ENCODE data around the gene PSMC5. TPM values are rescaled to one million over a fixed set of nuclear protein-coding genes. Genes with fewer than 3 reads are reported as not detected.

Gene PSMC5
- total RNA-seq, 1 experiment from 2014 or later, result 152 TPM

- TF ChIP-seq, protein P1, sequence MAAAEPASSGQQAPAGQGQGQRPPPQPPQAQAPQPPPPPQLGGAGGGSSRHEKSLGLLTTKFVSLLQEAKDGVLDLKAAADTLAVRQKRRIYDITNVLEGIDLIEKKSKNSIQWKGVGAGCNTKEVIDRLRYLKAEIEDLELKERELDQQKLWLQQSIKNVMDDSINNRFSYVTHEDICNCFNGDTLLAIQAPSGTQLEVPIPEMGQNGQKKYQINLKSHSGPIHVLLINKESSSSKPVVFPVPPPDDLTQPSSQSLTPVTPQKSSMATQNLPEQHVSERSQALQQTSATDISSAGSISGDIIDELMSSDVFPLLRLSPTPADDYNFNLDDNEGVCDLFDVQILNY (CRISPR knock-in tag; IDR thresholded peaks at IDR 0.05), result no peak
- no peak for TF ChIP-seq ZNF263 (CRISPR knock-in tag; IDR thresholded peaks at IDR 0.05; ENCODE audit: low read depth)
- no peak for TF ChIP-seq ZMAT4 (CRISPR knock-in tag; IDR thresholded peaks at IDR 0.05)
Measured at GRCh38 chr17:63828936-63829335, 1.7 kb downstream of the PSMC5 start (continued).

GRCh38 chr17:63830278-63830677, 3.0 kb downstream of the PSMC5 start:
- CTCF ChIA-PET, result interaction anchor here (4.4 kb wide), 1 partner anchor 9 kb away, joined by 16 read pairs; no protein-coding TSS in a partner anchor
- H3K4me3 Mint-ChIP-seq, result no peak overlapping the region
- no peak for ATAC-seq
- H3K27me3 Mint-ChIP-seq (ENCODE audit: low read depth), result no peaks in the 10 kb centered on the region
- DNase-seq (ENCODE audit: low spot score), result no peak
- no peak overlapping the region for H3K27ac Mint-ChIP-seq
- H3K4me1 Mint-ChIP-seq, result peaks cover 21% of the 10 kb centered on the region
- POLR2A ChIA-PET, result no interaction called here
- H3K36me3 Mint-ChIP-seq, result peaks cover 70% of the 10 kb centered on the region
- no peaks in the 10 kb centered on the region for H3K9me3 Mint-ChIP-seq
- TF ChIP-seq GABPB1 (CRISPR knock-in tag; IDR thresholded peaks at IDR 0.05), result no peak
- TF ChIP-seq, protein P2, sequence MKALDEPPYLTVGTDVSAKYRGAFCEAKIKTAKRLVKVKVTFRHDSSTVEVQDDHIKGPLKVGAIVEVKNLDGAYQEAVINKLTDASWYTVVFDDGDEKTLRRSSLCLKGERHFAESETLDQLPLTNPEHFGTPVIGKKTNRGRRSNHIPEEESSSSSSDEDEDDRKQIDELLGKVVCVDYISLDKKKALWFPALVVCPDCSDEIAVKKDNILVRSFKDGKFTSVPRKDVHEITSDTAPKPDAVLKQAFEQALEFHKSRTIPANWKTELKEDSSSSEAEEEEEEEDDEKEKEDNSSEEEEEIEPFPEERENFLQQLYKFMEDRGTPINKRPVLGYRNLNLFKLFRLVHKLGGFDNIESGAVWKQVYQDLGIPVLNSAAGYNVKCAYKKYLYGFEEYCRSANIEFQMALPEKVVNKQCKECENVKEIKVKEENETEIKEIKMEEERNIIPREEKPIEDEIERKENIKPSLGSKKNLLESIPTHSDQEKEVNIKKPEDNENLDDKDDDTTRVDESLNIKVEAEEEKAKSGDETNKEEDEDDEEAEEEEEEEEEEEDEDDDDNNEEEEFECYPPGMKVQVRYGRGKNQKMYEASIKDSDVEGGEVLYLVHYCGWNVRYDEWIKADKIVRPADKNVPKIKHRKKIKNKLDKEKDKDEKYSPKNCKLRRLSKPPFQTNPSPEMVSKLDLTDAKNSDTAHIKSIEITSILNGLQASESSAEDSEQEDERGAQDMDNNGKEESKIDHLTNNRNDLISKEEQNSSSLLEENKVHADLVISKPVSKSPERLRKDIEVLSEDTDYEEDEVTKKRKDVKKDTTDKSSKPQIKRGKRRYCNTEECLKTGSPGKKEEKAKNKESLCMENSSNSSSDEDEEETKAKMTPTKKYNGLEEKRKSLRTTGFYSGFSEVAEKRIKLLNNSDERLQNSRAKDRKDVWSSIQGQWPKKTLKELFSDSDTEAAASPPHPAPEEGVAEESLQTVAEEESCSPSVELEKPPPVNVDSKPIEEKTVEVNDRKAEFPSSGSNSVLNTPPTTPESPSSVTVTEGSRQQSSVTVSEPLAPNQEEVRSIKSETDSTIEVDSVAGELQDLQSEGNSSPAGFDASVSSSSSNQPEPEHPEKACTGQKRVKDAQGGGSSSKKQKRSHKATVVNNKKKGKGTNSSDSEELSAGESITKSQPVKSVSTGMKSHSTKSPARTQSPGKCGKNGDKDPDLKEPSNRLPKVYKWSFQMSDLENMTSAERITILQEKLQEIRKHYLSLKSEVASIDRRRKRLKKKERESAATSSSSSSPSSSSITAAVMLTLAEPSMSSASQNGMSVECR (CRISPR knock-in tag; IDR thresholded peaks at IDR 0.05; ENCODE audit: borderline replicate concordance), result no peak
- no peak for TF ChIP-seq ATF6 (CRISPR knock-in tag; IDR thresholded peaks at IDR 0.05)

DNA sequence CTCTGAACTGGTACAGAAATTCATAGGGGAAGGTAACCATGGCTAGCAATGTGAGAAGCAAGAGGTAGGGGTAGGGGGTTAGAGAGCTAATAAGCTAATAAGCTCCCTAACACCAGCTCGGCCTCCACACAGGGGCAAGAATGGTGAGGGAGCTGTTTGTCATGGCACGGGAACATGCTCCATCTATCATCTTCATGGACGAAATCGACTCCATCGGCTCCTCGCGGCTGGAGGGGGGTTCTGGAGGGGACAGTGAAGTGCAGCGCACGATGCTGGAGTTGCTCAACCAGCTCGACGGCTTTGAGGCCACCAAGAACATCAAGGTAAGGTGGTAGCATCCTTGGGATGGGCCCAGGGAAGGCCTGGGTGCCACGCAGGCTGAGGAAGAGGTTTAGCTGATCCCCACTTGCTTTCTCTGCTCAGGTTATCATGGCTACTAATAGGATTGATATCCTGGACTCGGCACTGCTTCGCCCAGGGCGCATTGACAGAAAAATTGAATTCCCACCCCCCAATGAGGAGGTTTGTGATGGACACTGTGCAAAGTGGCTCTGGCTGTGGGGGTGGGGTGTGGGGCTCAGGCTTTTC, 3.8 kb downstream of the PSMC5 start:
- CTCF ChIA-PET, result no interaction called here
- no peak for ATAC-seq
- peaks cover 68% of the 10 kb centered on the region for H3K36me3 Mint-ChIP-seq

DNA sequence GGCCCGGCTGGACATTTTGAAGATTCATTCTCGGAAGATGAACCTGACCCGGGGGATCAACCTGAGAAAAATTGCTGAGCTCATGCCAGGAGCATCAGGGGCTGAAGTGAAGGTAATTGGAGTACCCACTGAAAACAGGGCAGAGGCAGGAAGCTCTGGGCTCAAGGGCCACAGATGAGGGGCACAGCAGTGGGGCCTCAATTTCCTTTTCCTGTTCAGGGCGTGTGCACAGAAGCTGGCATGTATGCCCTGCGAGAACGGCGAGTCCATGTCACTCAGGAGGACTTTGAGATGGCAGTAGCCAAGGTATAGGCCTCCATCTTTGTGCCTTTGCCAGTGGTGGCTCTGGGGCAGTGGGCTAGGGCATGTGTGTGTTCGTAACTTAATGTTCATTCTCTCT, 4.3 kb downstream of the PSMC5 start:
- Mint-ChIP-seq H3K4me3 (no peak overlapping the region), H3K27ac (no peak overlapping the region), H3K9me3 (no peaks in the 10 kb centered on the region), H3K27me3 (ENCODE audit: low read depth) (no peaks in the 10 kb centered on the region), H3K36me3 (peaks cover 65% of the 10 kb centered on the region), H3K4me1 (peaks cover 12% of the 10 kb centered on the region)
- ChIA-PET CTCF (no interaction called here), POLR2A (no interaction called here)
- ATAC-seq, result no peak
- DNase-seq (ENCODE audit: low spot score), result no peak
- no peak for TF ChIP-seq NR2C2 (CRISPR knock-in tag; IDR thresholded peaks at IDR 0.05)
- no peak for TF ChIP-seq KAT7 (CRISPR knock-in tag; IDR thresholded peaks at IDR 0.05; ENCODE audit: borderline replicate concordance)
- TF ChIP-seq, protein P3, sequence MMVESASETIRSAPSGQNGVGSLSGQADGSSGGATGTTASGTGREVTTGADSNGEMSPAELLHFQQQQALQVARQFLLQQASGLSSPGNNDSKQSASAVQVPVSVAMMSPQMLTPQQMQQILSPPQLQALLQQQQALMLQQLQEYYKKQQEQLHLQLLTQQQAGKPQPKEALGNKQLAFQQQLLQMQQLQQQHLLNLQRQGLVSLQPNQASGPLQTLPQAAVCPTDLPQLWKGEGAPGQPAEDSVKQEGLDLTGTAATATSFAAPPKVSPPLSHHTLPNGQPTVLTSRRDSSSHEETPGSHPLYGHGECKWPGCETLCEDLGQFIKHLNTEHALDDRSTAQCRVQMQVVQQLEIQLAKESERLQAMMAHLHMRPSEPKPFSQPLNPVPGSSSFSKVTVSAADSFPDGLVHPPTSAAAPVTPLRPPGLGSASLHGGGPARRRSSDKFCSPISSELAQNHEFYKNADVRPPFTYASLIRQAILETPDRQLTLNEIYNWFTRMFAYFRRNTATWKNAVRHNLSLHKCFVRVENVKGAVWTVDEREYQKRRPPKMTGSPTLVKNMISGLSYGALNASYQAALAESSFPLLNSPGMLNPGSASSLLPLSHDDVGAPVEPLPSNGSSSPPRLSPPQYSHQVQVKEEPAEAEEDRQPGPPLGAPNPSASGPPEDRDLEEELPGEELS (CRISPR knock-in tag; IDR thresholded peaks at IDR 0.05), result no peak
- TF ChIP-seq, protein P4, sequence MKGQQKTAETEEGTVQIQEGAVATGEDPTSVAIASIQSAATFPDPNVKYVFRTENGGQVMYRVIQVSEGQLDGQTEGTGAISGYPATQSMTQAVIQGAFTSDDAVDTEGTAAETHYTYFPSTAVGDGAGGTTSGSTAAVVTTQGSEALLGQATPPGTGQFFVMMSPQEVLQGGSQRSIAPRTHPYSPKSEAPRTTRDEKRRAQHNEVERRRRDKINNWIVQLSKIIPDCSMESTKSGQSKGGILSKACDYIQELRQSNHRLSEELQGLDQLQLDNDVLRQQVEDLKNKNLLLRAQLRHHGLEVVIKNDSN (CRISPR knock-in tag; IDR thresholded peaks at IDR 0.05), result no peak
- no peak for TF ChIP-seq NFE2L1 (CRISPR knock-in tag; IDR thresholded peaks at IDR 0.05)
- TF ChIP-seq ZNF416 (CRISPR knock-in tag; IDR thresholded peaks at IDR 0.05), result no peak
- TF ChIP-seq NR1H2 (CRISPR knock-in tag; IDR thresholded peaks at IDR 0.05), result no peak
- no peak for TF ChIP-seq NFYB (CRISPR knock-in tag; conservative IDR thresholded peaks at IDR 0.05; ENCODE audit: low read depth)
- TF ChIP-seq ELF4 (CRISPR knock-in tag; IDR thresholded peaks at IDR 0.05; ENCODE audit: low read depth), result no peak
- TF ChIP-seq ZNF671 (CRISPR knock-in tag; IDR thresholded peaks at IDR 0.05), result no peak
- no peak for TF ChIP-seq ZNF219 (CRISPR knock-in tag; IDR thresholded peaks at IDR 0.05; ENCODE audit: borderline replicate concordance)
- TF ChIP-seq GTF2I (CRISPR knock-in tag; conservative IDR thresholded peaks at IDR 0.05), result no peak
- TF ChIP-seq TEAD1 (CRISPR knock-in tag; IDR thresholded peaks at IDR 0.05), result no peak

More for the DNA sequence above, 3.8 kb downstream of the PSMC5 start:
- Mint-ChIP-seq H3K4me1 (peaks cover 17% of the 10 kb centered on the region), H3K27ac (no peak overlapping the region), H3K9me3 (no peaks in the 10 kb centered on the region), H3K27me3 (ENCODE audit: low read depth) (no peaks in the 10 kb centered on the region), H3K4me3 (no peak overlapping the region)
- DNase-seq (ENCODE audit: low spot score), result no peak
- TF ChIP-seq, protein P4 (CRISPR knock-in tag; IDR thresholded peaks at IDR 0.05), result no peak
- no peak for TF ChIP-seq RELA (CRISPR knock-in tag; IDR thresholded peaks at IDR 0.05; ENCODE audit: borderline replicate concordance)
- POLR2A ChIA-PET, result no interaction called here

Measured in WTC11 (cell line).